ENCODE results near the gene KAT2B.

KAT2B gene

DNA sequence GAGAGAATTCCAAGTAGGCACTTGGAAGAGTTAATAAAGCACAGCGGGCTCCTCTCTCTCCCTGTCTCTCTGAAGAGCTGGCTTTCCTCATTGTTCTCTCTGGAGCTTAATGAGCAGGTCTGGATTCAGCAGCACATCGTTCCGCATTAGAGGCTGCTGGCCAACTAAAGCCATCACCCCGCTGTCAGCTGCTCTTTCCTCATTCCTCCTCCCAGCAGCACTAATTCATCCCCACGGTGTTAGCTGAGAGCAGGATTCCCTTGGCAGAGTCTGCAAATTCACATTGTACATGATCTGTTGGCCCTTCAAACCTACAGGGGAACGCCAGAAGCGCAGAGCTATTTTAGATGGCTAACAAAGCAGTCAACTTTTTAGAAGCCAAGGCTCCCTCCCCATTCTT is 101.6 kb downstream of the KAT2B start:
- DNase-seq (ENCODE audit: extremely low read depth in 1 of 2, low read depth in 1 of 2) = no peak

DNA sequence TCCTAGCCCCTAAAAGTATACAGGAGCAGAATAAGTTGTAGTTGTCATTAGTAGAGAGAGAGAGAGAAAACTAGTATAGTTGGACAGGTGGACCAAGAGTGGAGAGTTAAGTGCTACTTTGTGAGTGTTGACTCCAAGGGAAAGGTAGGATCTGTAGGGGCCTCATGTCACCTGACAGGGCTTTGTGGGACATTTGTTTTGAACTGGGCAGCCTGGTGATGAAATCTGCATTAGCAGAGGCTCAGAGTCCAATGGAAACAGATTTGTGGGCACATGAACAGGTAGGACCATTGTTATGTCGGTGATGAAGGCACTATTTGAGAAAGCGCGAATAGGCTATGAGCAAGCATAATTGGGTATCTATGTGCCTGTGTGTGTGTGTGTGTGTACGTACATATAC is 102.3 kb downstream of the KAT2B start:
- no peak for DNase-seq (ENCODE audit: extremely low read depth in 1 of 2, low read depth in 1 of 2)

GRCh38 chr3:20143519-20143918 is 103.3 kb downstream of the KAT2B start:
- DNase-seq (ENCODE audit: extremely low read depth in 1 of 2, low read depth in 1 of 2) = no peak

- no peak for DNase-seq (ENCODE audit: extremely low read depth in 1 of 2, low read depth in 1 of 2)
Measured at GRCh38 chr3:20145874-20146273, 105.6 kb downstream of the KAT2B start.

DNA sequence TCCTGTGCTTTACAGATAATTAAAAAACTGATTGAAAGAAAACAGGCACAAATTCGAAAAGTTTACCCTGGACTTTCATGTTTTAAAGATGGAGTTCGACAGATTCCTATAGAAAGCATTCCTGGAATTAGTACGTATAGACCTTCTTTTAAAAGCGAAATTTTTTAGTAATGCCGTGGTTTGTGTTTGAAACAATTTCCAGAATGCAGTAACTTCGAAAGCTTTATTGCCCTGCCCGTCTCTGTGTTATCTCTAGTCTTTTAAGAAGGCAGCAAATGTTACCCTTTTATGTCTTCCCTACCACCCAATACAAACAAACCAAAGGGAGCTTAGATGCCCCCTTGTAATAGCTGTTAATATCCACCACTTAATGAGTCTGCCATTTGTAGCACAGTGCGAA is 106.1 kb downstream of the KAT2B start:
- DNase-seq (ENCODE audit: extremely low read depth in 1 of 2, low read depth in 1 of 2) = no peak

- DNase-seq (ENCODE audit: extremely low read depth in 1 of 2, low read depth in 1 of 2) = no peak
Measured at GRCh38 chr3:20147361-20147760, 107.1 kb downstream of the KAT2B start.

DNA sequence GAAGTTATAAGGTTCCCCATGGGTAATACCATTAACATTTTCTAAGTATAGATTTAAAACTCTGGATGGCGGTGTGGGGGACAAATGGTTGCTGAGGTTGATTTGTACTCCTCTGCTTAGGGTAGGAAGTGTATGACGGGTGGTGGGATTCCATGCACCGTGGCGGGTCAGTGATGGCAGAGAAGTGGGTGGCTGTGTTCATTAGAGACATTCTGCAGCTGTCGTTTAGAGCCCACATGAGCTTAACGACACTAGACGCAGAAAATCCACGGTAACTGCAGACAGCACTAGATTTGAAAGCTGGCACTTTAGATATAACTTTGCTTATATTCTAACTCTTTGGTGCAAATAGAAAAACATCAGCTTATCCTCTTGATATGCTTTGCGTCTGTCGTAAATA is 108.2 kb downstream of the KAT2B start:
- DNase-seq (ENCODE audit: extremely low read depth in 1 of 2, low read depth in 1 of 2) = no peak

- no peak for DNase-seq (ENCODE audit: extremely low read depth in 1 of 2, low read depth in 1 of 2)
Measured at GRCh38 chr3:20154078-20154477, 113.8 kb downstream of the KAT2B start.

GRCh38 chr3:20154928-20155327 is 114.7 kb downstream of the KAT2B start:
- DNase-seq (ENCODE audit: extremely low read depth in 1 of 2, low read depth in 1 of 2) = no peak

- DNase-seq (ENCODE audit: extremely low read depth in 1 of 2, low read depth in 1 of 2) = no peak
Measured at GRCh38 chr3:20160230-20160629, 120.0 kb downstream of the KAT2B start.

DNA sequence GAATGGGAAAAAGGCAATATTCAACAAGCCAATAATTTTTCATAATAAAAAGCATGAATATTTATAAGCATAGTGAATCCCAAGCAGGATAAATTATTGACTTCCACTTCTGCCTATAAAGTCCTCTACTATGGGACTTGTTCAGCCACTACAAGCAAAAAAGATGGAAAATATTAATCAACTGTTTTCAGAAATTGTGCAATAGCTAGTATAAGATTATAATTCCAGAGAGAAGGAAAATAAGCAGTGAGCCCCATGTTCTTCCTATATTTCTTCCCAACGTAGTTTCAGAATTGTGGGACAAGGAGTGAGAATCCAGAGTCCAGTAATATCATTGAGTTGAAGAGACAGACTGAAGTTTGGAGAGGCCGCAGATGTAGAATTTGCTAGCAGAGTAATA is 121.5 kb downstream of the KAT2B start:
- no peak for DNase-seq (ENCODE audit: extremely low read depth in 1 of 2, low read depth in 1 of 2)

DNA sequence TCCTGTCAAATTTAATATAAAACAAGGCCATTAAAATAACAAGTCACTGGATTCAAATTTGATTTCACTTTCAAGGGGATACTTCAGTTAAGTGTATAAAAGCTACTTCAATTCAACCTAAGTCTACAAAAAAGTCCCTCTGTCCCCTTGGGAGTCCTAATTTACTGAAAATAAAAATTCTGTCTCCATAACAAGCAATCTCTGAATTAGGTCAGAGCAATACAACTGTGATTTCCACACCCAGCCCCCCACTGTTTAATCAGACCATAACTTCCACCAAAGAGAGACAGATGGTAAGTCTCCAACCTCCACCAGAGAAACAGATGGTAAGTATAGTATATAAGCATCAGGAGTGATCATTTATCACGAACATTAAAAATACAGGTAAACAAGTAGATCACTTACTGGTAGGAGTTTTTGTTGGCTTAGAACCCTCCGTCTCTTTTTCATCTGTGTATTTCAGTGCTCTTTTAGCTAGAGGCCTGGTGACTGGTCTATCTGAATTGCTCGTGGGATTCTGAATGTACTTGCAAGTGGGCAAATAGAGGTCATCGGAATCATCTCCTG is 133.7 kb downstream of the KAT2B start:
- DNase-seq (ENCODE audit: extremely low read depth in 1 of 2, low read depth in 1 of 2) = no peak

DNA sequence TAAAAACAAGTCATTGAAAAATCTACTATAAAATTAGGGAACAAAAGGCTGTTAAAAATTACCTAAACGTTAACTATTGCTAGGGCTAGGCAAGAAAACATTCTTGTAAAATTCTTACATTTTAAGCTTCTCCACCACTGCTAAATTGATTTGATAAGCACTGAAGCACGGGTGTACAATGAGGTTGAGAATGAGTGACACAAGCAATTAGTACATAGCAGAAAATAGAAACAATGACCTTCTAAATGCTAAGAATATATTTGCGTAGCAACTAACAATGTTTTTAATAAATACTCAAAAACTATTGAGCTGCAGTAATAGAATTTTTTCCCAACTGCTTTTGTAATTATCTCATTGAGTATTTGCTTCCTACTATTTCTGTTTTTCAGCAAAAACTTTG is 141.0 kb downstream of the KAT2B start:
- DNase-seq (ENCODE audit: extremely low read depth in 1 of 2, low read depth in 1 of 2) = no peak

GRCh38 chr3:20182206-20182605 is 142.0 kb downstream of the KAT2B start:
- no peak for DNase-seq (ENCODE audit: extremely low read depth in 1 of 2, low read depth in 1 of 2)

GRCh38 chr3:20185331-20185678 is 145.1 kb downstream of the KAT2B start:
- DNase-seq (ENCODE audit: extremely low read depth in 1 of 2, low read depth in 1 of 2) = no peak

DNA sequence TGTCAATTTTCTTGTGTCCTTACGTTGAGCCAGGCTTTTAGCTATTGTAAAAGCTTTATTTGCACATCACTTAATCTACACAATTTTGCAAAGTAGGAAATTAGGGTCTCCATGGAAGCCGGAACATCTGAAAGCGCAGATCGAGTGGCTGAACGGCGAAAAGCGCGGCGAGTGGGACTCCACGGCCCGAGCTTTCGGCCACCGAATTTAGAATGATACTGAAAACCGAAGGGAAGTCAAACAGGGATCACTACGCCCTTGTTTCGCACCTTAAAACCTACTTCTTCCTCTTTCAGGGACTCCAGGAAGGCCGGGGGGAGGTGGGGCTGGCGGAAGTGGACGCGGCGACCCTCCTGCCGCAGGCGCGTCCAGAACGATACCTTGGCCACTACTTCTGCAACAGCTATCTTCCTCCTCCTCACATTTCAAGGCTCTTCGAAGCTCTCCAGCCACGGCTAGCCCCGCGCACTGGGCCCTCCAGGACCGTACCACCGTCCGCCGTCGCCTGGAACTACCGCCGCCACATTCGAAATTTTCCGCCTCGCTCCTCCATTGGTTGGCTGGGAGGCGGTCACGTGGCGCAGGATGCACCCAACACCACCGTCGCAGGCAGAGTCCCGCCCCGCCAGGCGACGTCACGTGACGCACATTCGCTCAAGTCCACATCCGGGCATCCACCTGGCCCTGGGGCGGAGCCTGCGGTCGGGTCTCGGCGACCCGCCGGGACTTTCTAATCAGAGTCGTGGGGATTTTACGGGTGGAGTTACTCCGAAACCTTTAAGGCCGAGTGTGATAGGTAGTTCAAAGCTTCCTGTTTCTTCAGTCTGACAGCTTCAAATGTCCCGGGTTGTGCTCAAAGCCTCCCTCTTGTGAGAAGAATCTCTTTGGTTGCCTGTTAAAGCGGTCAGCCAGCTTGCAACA is 145.7 kb downstream of the KAT2B start, which contains the start of gene SGO1:
Gene SGO1, minus strand, starts transcription at position 528 of the 921 bp plus-strand sequence. CDS start 2,179 bp downstream, outside the sequence.
- peak; percentile 99 to 100 for DNase-seq (ENCODE audit: extremely low read depth in 1 of 2, low read depth in 1 of 2)

DNA sequence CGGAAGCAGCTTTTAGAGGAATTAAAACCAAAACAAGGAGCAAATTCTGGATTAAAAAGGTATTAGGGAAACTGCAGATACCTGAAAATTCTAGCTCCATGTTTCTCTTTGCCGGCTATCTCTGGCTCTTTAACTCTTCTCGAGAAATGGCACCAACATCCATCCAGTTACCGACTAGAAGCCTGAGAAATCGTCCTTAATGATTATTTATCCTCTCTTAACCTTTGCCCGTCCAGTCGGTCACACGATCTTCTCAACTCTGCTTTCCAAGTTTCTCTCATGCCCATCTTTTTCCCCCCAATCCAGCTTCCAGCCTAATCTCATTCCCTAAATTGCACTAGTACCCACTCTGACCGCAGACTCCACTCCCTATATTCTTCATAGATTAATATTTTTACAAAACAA is 146.4 kb downstream of the KAT2B start:
- no peak for DNase-seq (ENCODE audit: extremely low read depth in 1 of 2, low read depth in 1 of 2)

GRCh38 chr3:20190991-20191390 is 150.7 kb downstream of the KAT2B start:
- no peak for DNase-seq (ENCODE audit: extremely low read depth in 1 of 2, low read depth in 1 of 2)

DNA sequence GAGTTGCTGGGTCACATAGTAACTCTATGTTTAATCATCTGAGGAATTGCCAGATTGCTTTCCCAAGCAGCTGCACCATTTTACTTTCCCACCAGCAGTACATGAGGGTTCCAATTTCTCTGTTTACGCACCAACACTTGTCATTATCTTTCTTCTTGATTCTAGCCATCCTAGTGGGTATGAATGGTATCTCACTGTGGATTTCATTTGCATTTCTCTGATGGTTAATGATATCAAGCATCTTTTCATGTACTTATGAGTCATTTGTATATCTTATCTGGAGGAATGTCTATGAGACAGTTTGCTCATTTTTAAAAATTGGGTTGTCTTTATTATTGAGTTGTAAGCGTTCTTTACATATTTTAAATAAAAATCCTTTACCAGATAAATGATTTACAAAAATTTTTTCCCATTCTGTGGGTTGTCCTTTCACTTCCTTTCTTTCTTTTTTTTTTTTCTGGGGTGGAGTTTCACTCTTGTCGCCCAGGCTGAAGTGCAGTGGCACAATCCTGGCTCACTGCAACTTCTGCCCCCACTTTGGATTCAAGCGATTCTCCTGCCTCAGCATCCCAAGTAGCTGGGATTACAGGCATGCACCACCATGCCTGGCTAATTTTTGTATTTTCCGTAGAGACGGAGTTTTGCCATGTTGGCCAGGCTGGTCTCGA is 154.7 kb downstream of the KAT2B start:
- DNase-seq (ENCODE audit: extremely low read depth in 1 of 2, low read depth in 1 of 2) = no peak

GRCh38 chr3:20197775-20198174 is 157.5 kb downstream of the KAT2B start:
- DNase-seq (ENCODE audit: extremely low read depth in 1 of 2, low read depth in 1 of 2) = no peak

DNA sequence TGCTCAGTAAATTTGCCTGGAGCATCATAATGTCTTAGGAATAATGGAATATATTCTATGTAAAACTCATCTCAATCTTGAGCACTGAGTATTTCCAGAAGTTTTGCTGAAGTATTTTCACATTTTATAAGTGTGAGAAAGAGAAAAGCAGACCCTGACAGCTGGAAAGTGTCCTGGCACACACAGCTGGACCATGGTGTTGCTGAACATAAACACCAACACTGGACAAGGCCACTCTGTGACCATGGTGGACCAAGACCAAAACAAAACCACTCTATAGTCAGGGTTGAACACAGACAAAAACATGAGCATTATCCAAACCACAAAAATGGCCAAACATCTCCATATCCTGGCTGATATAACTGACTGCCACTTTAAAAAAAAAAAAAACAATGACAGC is 160.9 kb downstream of the KAT2B start:
- no peak for DNase-seq (ENCODE audit: extremely low read depth in 1 of 2, low read depth in 1 of 2)
